HG03066 (cell line): ENCODE results near the gene MAMSTR.
A peak's percentile ranks its signal among the peaks of the same experiment; 100 is the strongest.
"Not testable (repeated sequence)": the region's sequence is repeated elsewhere in the genome, so short reads cannot be mapped to it uniquely, and the experiment has no call there.

Experiments used
- ATAC-seq: cut with Tn5 transposase; IDR thresholded peaks from one replicate; pipeline ENCODE4 v1.9.1; 2021; ENCODE audit warnings: low read depth; ENCODE audit not compliant: unreplicated experiment

The MAMSTR gene

GRCh38 chr19:48722196-48722708 is 2.7 kb upstream of the MAMSTR start:
- ATAC-seq, result no peak

DNA sequence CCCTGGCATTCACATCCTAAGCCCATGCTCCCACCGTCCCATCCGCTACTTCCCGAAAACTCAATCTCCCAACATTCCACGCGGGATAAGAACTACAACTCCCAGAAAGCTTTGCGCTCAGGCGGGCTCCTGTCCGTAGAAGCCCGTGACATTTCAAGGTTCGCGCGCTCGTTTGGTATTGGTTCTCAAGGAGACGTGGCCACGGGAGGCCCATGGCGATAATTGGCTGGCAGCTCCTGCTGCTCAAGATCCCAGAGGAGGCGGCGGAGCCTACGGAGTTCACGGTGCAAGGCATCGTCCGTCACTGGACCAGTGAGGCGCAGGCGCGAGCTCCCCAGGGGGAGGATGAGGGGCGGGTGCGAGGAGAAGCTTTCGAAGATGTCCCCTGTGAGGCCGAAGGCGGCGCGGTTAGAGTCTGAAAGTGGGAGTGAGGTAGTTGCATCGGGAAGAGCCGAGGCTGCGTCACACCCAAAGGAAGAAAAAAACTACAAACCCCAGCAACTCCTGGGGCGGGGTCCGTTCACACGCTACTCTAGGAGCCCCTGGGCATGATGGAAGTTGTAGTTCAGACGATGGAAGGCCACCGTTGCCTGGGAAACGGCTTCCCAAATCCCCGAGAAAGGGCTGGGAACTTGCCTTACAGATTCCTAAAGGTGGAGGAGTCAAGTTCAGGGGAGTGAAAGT is 1.2 kb upstream of the MAMSTR start:
- peak; percentile 84 for ATAC-seq

DNA sequence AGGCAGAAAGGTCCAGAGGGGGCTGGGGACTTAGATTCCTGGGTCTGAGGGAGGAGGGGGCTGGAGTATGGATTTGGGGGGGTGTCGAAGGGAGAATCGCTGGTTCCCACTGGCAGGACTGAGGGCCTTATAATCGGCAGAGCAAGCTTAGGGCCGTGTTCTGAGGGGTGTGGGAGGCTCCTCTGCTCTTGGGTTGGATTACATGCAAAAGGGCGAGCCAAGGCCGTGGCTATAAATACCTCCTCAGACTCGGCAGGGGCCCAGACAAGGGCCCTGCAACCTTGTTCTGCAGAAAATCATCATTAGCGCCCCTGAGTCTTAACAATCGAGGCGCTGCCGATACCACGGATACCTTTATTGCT is 707 bp upstream of the MAMSTR start:
- no peak for ATAC-seq

DNA sequence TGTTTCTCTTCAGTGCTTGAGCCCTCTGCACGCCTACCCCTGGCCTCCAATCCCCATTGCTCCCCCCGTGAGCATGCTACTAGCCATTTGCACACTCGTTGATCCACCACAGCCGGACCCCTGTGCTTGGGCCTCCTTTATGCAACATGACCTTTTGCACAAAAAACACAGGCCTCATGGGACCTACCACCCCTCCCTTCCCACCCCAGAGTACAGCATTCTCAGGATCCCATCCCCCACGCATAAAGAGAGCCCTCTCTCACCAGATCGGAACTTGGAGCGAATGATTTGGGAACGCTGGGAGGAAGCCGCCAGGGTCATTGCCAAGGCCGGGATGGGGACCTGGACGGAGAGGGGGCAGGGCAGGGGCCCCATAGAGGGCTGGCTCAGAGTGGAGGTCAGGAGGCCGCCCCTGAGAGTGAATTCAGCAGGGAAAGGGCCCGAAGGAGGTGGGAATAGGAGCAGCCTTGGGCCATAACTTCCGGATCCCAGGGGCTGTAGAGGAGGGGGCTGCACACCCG is 754 bp downstream of the MAMSTR start:
- ATAC-seq, result no peak

- not testable (repeated sequence) for ATAC-seq
These were observed 1.4 kb downstream of the MAMSTR start for GRCh38 chr19:48718106-48718505.

DNA sequence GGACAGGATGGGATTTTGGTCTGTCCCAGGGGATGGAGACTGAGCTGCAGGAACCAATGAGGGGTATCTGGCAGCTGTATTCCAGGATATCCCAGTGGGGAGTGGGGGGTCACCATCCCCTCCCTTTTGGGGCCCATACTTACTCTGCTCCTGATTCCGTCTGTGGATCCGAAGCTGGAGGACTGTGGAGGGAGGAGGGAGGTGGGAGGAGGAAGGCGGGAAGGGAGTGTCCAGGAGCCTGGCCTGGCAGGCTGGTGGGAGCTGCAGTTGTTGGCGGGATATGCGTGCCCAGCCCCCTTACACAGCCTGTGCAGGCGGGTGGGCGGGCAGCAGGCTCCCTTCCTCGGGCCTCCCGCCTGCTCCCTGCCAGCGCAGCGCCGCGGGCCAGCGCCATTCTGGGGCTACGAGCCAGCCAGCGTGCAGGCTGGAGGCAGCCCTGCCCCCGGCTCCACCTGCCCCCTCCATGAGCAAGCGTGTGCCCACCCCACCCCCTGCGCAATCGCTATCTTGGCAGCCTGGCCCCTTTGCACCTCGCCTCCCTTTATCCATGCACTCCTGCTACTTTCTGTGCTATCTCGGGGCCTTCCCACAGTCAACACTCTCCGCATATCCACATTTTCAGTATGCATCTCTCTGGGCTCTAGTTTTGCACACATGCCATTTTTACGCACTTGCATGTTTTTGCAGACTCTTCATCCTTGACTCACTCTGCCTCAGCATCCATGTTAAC is 2.8 kb downstream of the MAMSTR start:
- ATAC-seq, result no peak

GRCh38 chr19:48715681-48716171 is 3.8 kb downstream of the MAMSTR start:
- no peak for ATAC-seq

DNA sequence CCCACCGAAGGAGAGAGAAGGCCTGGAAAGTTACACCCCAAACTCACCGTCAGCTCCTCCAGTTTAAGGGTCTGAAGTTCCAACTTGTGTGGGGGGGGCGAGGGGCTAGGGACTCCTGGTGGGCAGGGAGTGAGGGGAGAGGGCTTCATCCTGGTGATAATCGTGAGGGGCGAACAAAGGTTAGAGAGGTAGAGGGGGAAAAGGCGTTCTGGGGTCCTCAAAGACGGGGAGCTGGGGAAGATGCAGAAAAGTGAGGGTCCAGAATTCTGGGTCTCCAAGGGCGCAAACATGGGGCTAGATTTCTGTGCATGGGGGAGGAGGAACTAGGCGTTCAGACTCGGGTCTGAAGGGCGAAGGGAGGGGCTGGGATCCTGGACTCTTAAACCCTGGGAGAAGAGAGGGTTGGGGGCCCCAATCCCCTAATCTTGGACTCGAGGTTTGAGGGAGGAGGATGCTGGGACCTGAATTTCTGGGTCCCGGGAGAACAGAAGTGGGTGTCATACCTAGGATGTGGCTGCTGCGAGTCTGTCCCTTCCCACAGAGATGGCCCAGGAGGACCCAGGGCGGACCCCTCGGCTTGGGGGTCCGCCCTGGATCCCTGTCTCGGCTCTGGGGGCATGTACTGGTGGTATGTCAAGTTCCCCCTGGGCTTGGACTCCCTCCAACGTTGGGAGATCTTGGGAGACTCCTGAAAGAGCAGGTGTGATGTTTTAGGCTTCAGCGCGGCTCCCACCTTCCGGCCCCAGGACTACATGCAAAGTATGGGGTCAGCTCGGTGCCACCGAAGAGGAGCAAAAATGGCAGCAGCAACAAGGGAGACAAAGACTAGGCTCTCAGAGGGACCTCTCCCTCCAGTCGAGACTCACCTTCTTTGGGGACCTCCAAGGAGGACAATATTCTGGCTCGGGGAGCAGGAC is 4.5 kb downstream of the MAMSTR start:
- ATAC-seq, result no peak

DNA sequence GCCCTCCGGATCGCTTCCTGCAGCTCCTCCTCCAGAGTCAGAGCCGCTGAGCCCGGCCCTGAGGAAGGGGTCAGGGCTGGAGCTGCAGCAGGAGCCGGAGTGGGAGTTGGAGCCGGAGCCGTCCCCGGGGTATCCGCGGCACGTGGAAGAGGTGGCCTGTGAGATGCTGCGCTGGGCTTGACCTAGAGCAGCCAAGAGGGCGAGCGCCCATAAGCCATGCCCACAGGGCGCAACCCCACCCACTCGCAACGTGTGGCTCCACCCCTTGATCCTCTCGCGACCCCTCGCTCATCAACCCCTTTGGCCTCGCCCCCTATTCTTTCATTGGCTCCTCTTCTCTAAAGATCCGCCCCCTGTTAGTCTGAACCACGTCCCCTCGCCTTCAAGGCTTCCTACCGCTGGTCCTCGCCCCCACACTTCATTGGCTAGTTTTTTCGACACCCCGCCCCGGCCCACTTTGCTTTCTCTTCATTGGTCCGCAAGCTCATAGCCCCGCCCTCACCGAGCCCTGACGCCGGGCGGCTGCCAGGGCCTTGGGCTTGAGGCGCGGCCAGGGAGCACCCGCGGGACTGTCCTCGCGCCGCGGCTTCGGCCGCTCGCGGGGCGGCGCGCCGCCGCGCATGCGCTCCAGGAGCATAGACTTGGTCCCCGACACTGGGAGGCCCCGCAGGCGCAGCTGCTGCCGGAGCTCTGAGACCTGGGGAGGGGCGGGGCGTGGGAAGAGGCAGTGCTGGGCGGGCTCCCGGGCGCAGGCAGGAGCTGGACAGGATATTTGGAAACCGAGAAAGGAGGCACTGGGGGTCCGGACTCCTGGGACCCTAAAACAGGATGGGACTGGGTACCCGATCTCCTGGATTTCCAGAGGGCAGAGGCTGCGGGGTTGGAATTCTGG is 5.4 kb downstream of the MAMSTR start:
- ATAC-seq, result peak; percentile 89

- ATAC-seq, result no peak
These were observed 6.3 kb downstream of the MAMSTR start for GRCh38 chr19:48713041-48713863.

DNA sequence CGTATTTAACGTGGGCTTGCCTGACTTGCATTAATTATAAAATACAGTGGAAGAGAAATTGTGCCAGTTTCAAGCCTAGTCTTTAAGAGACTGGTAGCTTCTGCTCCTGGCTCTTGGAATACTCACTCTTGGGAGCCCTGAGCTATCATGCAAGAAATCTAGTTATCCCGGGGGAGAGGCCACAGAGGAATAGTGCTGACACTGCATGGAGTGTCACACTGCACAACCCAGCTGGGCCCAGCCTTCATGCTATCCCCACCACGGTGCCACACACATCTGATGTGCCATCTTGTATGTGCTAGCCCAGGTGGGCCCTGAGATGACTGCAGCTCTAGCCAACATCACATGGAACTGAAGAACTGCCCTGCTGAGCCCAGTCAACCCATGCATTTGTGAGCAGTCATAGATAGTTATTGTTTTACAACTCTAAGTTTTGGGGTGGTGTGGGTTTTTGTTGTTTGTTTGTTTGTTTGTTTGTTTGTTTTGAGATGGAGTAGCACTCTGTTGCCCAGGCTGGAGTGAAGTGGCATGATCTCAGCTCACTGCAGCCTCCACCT is 8.3 kb downstream of the MAMSTR start:
- no peak for ATAC-seq

GRCh38 chr19:48708471-48708870 is 11.1 kb downstream of the MAMSTR start:
- ATAC-seq, result no peak

DNA sequence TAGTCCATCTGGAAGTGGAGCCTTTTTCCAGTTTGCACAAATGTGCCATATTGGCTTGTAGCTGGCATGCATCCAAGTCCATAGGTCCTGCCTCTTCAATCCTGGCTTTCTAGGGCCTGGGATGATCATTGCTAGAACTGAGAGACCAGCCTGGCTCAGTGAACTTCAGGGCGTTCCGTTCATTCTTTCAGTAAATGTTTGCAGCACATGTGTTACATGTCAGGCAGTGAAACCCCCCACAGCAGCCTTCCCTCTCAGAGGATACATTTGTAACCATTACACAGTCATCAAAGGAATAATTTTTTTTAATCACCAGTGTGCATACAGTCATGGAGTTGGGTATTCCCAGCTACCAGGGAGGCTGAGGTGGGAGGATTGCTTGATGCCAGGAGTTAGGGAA is 14.1 kb downstream of the MAMSTR start:
- no peak for ATAC-seq

DNA sequence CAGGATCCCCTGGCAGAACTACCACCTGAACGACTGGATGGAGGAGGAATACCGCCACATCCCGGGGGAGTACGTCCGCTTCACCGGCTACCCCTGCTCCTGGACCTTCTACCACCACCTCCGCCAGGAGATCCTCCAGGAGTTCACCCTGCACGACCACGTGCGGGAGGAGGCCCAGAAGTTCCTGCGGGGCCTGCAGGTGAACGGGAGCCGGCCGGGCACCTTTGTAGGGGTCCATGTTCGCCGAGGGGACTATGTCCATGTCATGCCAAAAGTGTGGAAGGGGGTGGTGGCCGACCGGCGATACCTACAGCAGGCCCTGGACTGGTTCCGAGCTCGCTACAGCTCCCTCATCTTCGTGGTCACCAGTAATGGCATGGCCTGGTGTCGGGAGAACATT is 16.2 kb downstream of the MAMSTR start:
- no peak for ATAC-seq

- no peak for ATAC-seq
These were observed 16.8 kb downstream of the MAMSTR start for GRCh38 chr19:48702701-48703100.

- ATAC-seq, result no peak
These were observed 21.5 kb downstream of the MAMSTR start for GRCh38 chr19:48698046-48698445.

DNA sequence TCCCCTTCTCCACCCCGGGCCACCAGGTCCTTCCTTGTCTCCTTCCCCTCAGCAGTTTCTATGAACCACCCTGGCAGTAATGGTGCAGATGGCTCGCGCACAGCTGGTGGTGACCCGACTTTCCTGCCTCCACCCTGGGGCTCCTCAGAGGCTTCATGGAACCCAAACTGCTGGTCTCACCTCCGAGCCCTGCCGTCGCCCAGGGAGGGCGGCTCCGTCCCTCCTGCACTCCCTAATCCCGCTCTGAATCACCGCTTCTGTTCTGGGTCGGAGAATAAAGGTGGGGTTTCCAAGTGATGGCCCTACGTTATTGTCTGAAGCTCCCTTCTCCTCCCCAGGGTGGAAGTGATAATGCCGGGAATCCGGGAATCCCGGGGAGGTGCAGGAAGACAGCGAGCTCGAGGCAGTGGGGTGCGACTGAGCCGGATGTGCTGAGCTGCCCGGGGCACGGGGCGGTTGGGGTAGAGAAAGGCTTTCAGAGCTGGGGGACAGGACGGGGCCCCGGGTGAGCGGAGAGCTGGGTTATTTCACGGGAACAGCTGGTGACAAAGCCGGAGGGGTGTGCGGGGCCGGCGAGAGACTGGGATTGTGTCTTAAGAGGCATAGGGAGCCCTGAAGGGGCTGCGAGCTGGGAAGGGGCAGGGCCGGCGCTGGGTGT is 23.0 kb downstream of the MAMSTR start:
- no peak for ATAC-seq

DNA sequence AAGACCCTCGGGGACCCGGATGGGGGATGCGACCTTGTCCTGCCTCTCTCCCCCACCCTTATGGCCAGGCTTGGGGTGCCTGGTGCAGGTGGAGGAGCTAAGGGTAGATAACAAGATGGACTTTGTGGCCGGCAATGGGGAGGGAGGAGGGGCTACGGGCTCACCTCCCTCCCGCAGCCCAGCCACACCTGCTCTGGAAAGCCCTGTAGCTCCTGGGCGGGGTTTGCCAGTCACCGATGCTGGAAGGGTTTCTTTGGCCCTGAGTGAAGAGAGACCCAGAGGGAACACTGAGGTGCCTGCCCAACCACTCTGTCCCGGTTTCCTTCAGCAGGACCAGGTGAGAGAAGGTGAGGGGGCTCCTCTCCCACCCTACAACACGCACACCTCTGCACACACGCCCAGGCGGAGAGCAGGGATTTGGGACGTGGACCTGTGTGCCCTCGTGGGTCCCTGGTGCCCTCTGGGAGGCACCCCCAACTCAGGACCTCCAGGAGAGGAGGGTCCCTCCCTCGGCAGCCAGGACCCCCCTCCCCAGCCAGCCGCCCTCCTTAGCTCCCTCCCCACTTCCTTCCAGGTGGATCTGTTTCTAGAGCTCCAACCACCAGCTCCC is 23.7 kb downstream of the MAMSTR start, which contains the start of gene FUT2:
FUT2 (plus strand) TSS at position 229 of the 610 bp plus-strand sequence. CDS start 6,986 bp downstream, outside the sequence.
- ATAC-seq, result no peak
